Fibroblast of pulmonary artery (primary cell): ENCODE results near the gene PCDH9.

ENCODE experiments used
- DNase-seq: peaks from one replicate; pipeline ENCODE4 v3.0.0-alpha.2; 2010; ENCODE audit warnings: low read depth
- H3K4me3 ChIP-seq: replicated peaks from 2 replicates; pipeline ENCODE4 v1.5.1; 2011; ENCODE audit warnings: low read depth, mild to moderate bottlenecking, control low read depth, low read length, moderate library complexity
- CTCF ChIP-seq: IDR thresholded peaks from 2 replicates; pipeline ENCODE4 v1.5.1; 2011; ENCODE audit warnings: mild to moderate bottlenecking, control low read depth, low read length, inconsistent platforms; ENCODE audit errors: missing control alignments

Gene PCDH9

GRCh38 chr13:67008075-67008668, 222.0 kb downstream of the PCDH9 start:
- no peak for DNase-seq
- TF ChIP-seq CTCF, result no peak
- no peak overlapping the region for H3K4me3 ChIP-seq

- no peak for TF ChIP-seq CTCF
- H3K4me3 ChIP-seq, result no peak overlapping the region
- no peak for DNase-seq
These were observed 225.6 kb downstream of the PCDH9 start for GRCh38 chr13:67004511-67004910.

- no peak for DNase-seq
- TF ChIP-seq CTCF, result no peak
- no peak overlapping the region for H3K4me3 ChIP-seq
These were observed 226.4 kb downstream of the PCDH9 start for GRCh38 chr13:67003743-67004142.

GRCh38 chr13:67001363-67001762, 228.8 kb downstream of the PCDH9 start:
- H3K4me3 ChIP-seq, result no peak overlapping the region
- DNase-seq, result no peak
- no peak for TF ChIP-seq CTCF

- TF ChIP-seq CTCF, result no peak
- H3K4me3 ChIP-seq, result no peak overlapping the region
- DNase-seq, result peak; percentile 3
These were observed 233.6 kb downstream of the PCDH9 start for GRCh38 chr13:66996503-66996902.

- no peak for DNase-seq
- no peak overlapping the region for H3K4me3 ChIP-seq
- TF ChIP-seq CTCF, result no peak
These were observed 234.9 kb downstream of the PCDH9 start for GRCh38 chr13:66995203-66995611.

- no peak for DNase-seq
- no peak for TF ChIP-seq CTCF
- peak overlapping the region; percentile 38 for H3K4me3 ChIP-seq
These were observed 235.5 kb downstream of the PCDH9 start for GRCh38 chr13:66994517-66995202.
